HFF-Myc (cell line): ENCODE data around the gene CDC5L.

ENCODE experiments used
- DNase-seq: peaks from one replicate; pipeline ENCODE4 v3.0.0-alpha.2; 2011; ENCODE audit warnings: low read depth; ENCODE audit errors: extremely low read depth
- H3K4me3 ChIP-seq: replicated peaks from 2 replicates; pipeline ENCODE4 v1.5.1; 2011; ENCODE audit warnings: low read depth, mild to moderate bottlenecking, control low read depth, low read length
- TF ChIP-seq, protein P1 (sequence below): IDR thresholded peaks from 2 replicates; pipeline ENCODE4 v1.5.1; 2012; ENCODE audit warnings: mild to moderate bottlenecking, low read depth, low read length, control low read depth; ENCODE audit errors: missing control alignments

CDC5L gene

GRCh38 chr6:44477293-44477894 is 89.9 kb downstream of the CDC5L start:
- no peak overlapping the region for H3K4me3 ChIP-seq
- no peak for DNase-seq
- TF ChIP-seq, protein P1, sequence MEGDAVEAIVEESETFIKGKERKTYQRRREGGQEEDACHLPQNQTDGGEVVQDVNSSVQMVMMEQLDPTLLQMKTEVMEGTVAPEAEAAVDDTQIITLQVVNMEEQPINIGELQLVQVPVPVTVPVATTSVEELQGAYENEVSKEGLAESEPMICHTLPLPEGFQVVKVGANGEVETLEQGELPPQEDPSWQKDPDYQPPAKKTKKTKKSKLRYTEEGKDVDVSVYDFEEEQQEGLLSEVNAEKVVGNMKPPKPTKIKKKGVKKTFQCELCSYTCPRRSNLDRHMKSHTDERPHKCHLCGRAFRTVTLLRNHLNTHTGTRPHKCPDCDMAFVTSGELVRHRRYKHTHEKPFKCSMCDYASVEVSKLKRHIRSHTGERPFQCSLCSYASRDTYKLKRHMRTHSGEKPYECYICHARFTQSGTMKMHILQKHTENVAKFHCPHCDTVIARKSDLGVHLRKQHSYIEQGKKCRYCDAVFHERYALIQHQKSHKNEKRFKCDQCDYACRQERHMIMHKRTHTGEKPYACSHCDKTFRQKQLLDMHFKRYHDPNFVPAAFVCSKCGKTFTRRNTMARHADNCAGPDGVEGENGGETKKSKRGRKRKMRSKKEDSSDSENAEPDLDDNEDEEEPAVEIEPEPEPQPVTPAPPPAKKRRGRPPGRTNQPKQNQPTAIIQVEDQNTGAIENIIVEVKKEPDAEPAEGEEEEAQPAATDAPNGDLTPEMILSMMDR, result no peak

- no peak for DNase-seq
- no peak overlapping the region for H3K4me3 ChIP-seq
- TF ChIP-seq, protein P1, result no peak
Observed at GRCh38 chr6:44478158-44478557, 90.7 kb downstream of the CDC5L start.

- DNase-seq, result no peak
- H3K4me3 ChIP-seq, result no peak overlapping the region
- TF ChIP-seq, protein P1, result no peak
Observed at GRCh38 chr6:44478591-44479254, 91.2 kb downstream of the CDC5L start.

GRCh38 chr6:44480097-44480541 is 92.6 kb downstream of the CDC5L start:
- DNase-seq, result no peak
- TF ChIP-seq, protein P1, result no peak
- no peak overlapping the region for H3K4me3 ChIP-seq

DNA sequence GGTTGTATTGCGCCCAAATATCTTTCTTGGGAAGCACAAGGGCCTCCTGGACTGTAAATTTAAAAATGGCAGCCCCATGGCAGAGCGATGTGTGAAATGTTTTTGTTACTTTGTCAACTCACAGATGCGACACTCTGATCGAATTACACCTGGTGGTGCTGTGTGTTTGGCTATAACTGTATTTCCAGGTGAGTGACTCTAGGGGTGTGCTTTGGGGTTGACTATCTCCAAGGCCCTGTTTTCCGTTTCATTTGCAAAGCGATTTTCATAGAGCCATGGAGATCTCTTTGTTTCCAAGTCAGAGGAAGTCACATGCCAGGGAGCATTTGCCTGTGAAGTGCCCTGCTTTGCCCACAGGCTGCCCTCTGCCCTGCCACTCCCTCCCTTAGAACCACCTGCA is 93.5 kb downstream of the CDC5L start:
- TF ChIP-seq, protein P1, result no peak

GRCh38 chr6:44481760-44482159 is 94.3 kb downstream of the CDC5L start:
- no peak for DNase-seq
- TF ChIP-seq, protein P1, result no peak
- H3K4me3 ChIP-seq, result no peak overlapping the region

More for the DNA sequence above, 93.5 kb downstream of the CDC5L start:
- DNase-seq, result no peak
- no peak overlapping the region for H3K4me3 ChIP-seq
